Measurements from ENCODE around the gene S100Z. TPM values are rescaled to one million over a fixed set of nuclear protein-coding genes. Genes with fewer than 3 reads are reported as not detected.

The S100Z gene
- total RNA-seq, 1 experiment from 2014 or later: not detected

GRCh38 chr5:76859591-76860247 lies 9.9 kb downstream of the S100Z start (continued):
- TF ChIP-seq, protein P1, sequence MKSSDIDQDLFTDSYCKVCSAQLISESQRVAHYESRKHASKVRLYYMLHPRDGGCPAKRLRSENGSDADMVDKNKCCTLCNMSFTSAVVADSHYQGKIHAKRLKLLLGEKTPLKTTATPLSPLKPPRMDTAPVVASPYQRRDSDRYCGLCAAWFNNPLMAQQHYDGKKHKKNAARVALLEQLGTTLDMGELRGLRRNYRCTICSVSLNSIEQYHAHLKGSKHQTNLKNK (CRISPR knock-in tag; IDR thresholded peaks at IDR 0.05): no peak

DNA sequence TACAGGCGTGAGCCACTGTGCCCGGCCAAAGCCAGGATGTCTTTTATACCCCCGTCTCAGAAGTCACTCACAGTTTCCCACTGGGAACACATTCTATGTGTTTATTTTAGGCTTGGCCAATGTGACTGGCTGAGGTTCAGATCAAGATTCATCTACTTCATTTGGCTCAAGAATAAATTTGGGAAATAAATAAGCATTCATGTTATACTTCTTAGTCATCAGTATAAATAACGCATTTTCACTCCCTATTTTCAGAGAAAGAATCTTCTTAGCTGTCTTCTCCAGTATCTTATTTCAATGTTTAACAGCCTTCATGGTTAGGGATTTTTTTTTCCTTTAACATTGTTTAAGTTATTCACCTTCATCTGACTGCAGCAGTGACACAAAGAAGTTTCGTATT lies 11.8 kb downstream of the S100Z start:
- H3K36me3 Mint-ChIP-seq: no peaks in the 10 kb centered on the region
- ChIA-PET CTCF (interaction anchor here (2.9 kb wide), 1 partner anchor 87 kb away, joined by 7 read pairs; no protein-coding TSS in a partner anchor), POLR2A (no interaction called here)
- H3K4me3 Mint-ChIP-seq: no peak overlapping the region
- peaks cover 6% of the 10 kb centered on the region for H3K9me3 Mint-ChIP-seq
- ATAC-seq: no peak
- no peak overlapping the region for H3K27ac Mint-ChIP-seq
- no peak for DNase-seq (ENCODE audit: low spot score)
- no peak for TF ChIP-seq TP53 (CRISPR knock-in tag; IDR thresholded peaks at IDR 0.05)
- no peak for TF ChIP-seq TCF7 (CRISPR knock-in tag; IDR thresholded peaks at IDR 0.05; ENCODE audit: low read depth)
- no peak for TF ChIP-seq NFATC4 (CRISPR knock-in tag; IDR thresholded peaks at IDR 0.05)
- TF ChIP-seq ZNF671 (CRISPR knock-in tag; IDR thresholded peaks at IDR 0.05): no peak
- no peak for TF ChIP-seq ZSCAN18 (CRISPR knock-in tag; IDR thresholded peaks at IDR 0.05)
- TF ChIP-seq ZNF416 (CRISPR knock-in tag; IDR thresholded peaks at IDR 0.05): no peak
- no peak for TF ChIP-seq ZNF512 (CRISPR knock-in tag; IDR thresholded peaks at IDR 0.05; ENCODE audit: borderline replicate concordance)
- no peak for TF ChIP-seq IRF1 (CRISPR knock-in tag; IDR thresholded peaks at IDR 0.05)
- no peak for TF ChIP-seq ELF4 (CRISPR knock-in tag; IDR thresholded peaks at IDR 0.05; ENCODE audit: low read depth)
- TF ChIP-seq FOXP1 (CRISPR knock-in tag; IDR thresholded peaks at IDR 0.05; ENCODE audit: borderline replicate concordance): no peak
- no peak for TF ChIP-seq MYBL2 (CRISPR knock-in tag; IDR thresholded peaks at IDR 0.05)
- TF ChIP-seq ZNF425 (CRISPR knock-in tag; conservative IDR thresholded peaks at IDR 0.05): no peak
- no peak for TF ChIP-seq NFYB (CRISPR knock-in tag; conservative IDR thresholded peaks at IDR 0.05; ENCODE audit: low read depth)
- TF ChIP-seq SMAD4 (CRISPR knock-in tag; IDR thresholded peaks at IDR 0.05): no peak
- no peak for TF ChIP-seq OVOL2 (CRISPR knock-in tag; IDR thresholded peaks at IDR 0.05; ENCODE audit: borderline replicate concordance)
- TF ChIP-seq, protein P2, sequence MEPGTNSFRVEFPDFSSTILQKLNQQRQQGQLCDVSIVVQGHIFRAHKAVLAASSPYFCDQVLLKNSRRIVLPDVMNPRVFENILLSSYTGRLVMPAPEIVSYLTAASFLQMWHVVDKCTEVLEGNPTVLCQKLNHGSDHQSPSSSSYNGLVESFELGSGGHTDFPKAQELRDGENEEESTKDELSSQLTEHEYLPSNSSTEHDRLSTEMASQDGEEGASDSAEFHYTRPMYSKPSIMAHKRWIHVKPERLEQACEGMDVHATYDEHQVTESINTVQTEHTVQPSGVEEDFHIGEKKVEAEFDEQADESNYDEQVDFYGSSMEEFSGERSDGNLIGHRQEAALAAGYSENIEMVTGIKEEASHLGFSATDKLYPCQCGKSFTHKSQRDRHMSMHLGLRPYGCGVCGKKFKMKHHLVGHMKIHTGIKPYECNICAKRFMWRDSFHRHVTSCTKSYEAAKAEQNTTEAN (CRISPR knock-in tag; IDR thresholded peaks at IDR 0.05): no peak
- no peak for TF ChIP-seq FOXK1 (CRISPR knock-in tag; IDR thresholded peaks at IDR 0.05)
- TF ChIP-seq, protein P3, sequence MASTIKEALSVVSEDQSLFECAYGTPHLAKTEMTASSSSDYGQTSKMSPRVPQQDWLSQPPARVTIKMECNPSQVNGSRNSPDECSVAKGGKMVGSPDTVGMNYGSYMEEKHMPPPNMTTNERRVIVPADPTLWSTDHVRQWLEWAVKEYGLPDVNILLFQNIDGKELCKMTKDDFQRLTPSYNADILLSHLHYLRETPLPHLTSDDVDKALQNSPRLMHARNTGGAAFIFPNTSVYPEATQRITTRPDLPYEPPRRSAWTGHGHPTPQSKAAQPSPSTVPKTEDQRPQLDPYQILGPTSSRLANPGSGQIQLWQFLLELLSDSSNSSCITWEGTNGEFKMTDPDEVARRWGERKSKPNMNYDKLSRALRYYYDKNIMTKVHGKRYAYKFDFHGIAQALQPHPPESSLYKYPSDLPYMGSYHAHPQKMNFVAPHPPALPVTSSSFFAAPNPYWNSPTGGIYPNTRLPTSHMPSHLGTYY (CRISPR knock-in tag; IDR thresholded peaks at IDR 0.05): no peak
- no peak for TF ChIP-seq ETV6 (CRISPR knock-in tag; IDR thresholded peaks at IDR 0.05)
- peaks cover 8% of the 10 kb centered on the region for H3K4me1 Mint-ChIP-seq
- H3K27me3 Mint-ChIP-seq (ENCODE audit: low read depth): no peaks in the 10 kb centered on the region
